Measurements from ENCODE around the gene GDNF.
"Not testable (repeated sequence)": the region's sequence is repeated elsewhere in the genome, so short reads cannot be mapped to it uniquely, and the experiment has no call there.

GDNF gene

DNA sequence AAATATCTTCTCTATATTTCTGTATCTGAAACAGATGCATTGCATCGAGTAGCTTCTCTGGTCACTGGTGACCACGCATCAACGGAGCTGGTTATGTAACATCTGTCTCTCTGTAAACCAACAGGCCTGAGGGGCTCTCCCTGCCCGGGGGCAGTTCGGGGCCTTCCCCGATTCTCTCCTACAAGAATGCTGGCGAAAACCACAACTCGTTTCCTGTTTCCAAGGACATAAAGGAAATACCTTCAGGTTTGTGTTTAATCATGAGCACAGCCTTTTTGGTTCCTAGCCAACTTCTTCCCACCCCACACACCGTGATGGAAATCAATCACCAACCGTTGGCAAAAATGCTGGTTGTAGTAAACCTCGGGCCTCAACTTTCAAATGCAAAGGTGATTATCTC is 25.1 kb downstream of the GDNF start:
- DNase-seq = no peak

DNA sequence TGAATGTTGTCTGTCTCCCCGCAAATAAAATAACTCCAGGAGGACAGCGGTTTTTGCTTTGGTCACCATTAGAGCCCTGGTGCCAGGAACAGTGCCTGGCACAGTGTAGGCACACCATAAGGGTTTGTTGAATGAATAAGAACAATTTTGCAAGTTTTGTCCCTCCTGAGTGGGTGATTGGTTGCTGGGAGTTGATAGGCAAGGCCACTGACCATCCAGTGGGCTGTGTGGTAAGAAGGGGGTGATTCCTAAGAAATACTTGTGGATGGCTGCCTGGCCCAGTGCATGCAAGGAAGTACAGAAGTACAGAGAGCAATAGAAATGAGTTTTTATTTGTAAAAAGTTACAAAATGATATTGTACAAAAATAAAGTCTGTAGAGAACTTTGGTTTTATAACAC is 27.5 kb downstream of the GDNF start:
- DNase-seq = no peak

DNA sequence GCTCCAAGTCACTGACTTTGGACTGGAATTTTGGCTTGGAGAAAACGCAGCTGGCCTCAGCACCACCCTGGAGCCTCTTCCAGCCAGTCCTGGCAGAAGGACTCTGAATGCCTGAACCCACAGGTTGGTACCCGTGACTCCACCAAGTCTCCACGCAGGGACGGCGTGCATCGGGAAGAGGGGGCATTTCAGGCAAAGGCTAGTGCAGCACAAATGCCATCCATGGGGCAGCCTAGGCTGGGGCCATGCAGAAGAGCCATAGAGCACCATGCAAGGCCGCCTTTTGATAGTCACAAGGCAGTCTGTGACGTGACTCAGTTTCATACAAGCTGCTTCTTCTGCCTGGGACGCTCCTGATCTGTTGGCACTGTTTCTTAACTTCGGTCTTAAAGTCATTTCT is 28.0 kb downstream of the GDNF start:
- no peak for DNase-seq

DNA sequence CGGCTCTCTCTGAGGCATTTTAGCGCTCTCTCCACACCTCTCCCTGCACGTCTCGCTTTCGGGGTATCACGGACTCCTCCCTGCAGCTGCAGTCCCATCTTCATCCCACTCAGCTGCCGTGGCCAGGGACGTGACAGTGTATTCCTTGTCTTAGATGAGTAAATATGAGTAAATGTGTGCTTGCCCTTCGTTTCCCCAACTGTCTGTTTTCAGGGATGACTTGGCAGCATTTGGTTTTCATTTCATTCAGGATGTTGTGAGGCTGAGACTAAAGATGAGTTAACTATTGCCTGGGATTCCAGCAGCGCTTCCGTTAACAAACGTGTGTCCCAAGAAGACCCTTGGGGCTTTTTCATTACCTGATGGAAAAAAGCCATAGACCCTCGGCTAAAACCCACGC is 29.5 kb downstream of the GDNF start:
- DNase-seq = no peak

DNA sequence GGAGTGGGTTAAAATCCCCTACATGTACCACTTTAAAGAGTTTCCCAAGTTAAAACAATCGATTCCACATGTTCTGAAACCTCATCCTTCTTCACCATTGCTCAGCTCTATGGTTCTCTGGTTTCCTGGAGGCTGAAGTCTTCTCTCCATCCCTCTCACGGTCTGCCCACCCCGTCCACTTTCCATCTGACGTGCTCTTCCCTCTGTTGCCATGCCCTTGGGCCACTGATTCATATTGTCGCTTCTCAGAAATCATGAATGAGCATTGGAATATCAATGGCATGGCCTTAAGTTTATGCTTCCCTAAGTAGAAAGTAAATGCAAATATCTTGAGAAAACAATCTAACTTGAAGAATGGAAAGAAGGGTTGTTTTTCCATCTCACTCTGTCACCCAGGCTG is 30.9 kb downstream of the GDNF start:
- no peak for DNase-seq

DNA sequence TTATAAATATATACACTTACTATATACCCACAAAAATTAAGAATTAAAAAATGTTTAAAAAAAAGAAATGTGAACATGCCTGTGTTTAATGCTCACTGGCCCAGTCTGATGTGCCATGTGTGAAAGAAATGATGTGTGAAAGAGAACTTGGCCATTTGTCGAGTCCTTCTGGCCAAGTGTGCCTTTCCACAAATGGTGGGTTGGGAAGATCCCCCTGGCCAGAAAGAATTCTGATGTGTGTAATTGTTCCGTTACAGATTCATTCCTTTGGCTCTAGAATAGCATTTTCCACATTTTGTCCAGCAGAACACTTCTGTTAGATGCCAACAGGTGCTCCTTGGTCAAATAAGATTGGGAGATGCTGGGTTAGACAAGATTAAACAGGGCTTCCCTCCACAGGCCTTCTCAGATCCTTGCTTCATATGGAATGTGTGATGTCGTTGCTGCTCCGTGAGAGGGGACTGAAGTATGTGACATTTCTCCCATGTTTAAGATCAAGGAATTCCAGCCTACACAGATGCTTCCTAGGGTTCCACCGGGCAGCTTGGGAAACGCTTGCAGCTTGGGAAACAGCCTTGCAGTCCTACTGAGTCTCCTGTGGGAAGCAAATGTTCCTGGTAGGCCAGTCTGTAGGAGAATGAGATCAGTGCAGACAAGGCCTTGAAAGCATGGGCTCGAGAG is 32.1 kb downstream of the GDNF start:
- DNase-seq = no peak

DNA sequence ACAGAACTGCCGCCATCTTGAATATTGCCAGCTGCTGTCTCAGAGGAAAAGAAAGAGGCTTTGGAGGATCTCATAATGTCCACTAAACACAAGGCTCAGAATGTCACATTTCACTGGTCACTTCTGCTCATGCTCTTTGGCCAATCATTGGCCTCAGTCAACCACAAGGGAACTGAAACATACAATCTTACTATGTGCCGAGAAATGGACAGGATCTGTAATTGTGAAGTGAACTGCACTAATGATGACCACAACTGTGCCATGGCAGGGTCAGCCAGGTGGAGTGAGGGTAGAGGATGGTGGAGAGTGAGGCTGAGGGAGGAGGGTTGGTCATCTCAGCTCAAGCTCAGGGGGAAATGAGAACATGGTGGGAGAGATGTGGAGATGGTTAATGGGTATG is 32.8 kb downstream of the GDNF start:
- no peak for DNase-seq

DNA sequence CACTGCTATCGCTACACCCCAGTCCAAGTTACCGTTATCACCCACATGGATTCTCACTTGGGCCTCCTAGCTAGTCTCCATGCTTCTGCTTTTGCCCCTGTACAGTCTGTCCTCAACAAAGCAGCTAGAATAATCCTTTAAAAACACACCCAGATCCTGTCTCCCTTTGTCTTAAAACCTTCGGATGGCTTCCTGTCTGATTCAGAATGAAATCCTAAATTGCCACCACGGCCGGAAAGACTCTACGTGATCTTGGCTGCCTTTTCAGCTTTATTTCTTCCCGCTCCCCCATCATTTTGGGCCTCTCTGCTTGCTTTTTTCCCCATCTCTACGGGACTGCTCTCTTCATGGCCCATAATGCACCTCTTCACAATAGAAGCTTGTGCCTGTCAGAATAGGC is 33.4 kb downstream of the GDNF start:
- DNase-seq = no peak

DNA sequence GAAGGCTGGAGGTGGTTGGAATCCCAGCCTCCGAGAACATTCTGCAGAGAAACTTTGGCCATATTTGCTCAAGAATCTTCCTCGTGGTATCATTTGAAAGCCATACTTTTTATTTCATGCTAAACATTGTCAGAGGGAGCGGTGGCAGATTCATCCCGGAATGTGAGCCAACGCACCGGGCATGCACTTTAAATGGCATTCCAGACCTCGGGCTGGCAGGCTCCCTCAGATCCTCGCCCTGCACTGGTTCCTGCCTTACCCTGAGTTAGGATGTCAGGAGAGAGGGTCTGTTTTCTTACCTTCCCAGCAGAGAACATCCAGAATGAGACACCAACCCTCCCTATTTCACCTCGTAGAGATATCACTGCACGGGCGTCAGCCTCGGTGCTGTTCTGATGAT is 33.8 kb downstream of the GDNF start:
- DNase-seq = no peak

DNA sequence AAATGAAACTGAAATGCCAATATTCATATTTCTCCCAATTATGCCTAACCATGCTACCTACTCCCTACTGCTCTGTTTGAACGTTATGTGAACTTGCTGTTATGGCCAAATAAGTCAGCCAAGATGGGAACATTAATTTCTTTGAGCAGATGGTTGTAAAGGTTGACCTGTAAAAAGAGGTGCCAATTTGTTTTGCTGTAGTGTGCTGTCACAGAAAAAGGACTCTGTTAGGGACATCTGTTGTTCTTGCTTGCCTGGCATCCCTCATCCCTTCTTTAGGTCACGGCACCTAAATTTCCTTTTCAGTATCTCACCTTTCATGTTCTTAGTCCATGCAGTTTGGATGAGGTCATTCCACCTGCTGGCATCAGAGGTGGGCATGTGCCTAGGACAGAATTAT is 35.4 kb downstream of the GDNF start:
- DNase-seq = no peak

DNA sequence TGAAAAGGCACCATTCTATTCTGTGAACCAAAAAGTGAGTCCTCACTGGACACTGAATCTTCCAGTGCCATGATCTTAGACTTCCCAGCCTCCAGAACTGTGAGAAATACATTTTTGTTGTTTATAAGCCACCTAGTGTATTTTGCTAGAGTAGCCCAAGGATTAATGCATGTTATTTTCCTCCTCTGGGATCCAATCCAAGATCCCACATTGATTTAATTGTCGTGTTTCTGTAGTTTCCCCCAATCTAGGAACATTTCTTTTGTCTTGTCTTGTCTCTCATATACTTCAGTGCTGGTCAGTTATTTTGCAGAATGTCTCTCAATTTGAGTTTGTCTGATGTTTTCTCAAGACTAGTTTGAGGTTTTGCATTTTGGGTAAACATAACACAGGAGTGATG is 36.4 kb downstream of the GDNF start:
- DNase-seq = no peak

DNA sequence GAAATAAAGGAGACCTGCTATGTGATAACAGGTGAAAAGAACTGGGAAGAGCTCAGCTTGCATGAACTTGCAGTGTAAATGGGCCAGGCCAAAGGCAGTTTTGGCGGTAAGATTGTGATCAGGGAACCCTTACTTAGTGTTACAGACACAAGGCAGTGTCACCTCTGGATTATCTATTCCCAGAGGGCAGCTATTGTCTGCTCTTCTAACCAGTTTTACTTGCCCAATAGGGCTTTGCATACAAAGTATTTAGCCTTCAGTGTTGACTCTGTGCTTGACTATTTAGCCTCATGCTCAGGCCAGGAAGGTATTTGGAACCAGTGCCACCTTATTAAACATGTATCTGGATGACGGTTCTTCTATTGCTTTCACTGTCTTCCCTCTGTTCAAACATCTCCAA is 38.3 kb downstream of the GDNF start:
- no peak for DNase-seq

DNA sequence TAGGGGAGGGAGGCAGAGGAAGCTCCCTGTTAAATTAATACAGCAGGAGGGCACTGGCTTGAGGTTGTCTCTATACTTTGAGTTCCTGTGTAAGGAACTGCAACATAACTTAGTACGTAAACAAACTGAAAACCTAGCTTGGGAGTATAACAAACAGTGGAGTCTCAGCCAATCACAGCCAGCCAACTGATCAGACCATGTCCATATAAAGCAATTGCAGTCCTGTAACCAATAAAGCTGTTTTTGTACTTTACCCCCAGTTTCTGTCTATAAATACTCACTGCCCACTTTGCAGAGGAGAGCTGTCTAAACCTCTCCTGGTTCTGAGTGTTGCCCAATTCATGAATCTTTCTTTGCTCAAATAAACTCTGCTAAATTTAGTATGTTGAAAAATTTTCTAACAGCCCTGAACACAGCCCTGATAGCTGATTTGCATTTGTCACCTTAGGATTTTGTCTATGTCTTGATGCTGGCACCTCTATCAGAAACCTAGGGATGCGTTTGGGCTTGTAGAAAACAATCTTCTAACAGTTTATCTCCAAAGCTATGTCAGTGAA is 39.9 kb downstream of the GDNF start:
- no peak for DNase-seq

DNA sequence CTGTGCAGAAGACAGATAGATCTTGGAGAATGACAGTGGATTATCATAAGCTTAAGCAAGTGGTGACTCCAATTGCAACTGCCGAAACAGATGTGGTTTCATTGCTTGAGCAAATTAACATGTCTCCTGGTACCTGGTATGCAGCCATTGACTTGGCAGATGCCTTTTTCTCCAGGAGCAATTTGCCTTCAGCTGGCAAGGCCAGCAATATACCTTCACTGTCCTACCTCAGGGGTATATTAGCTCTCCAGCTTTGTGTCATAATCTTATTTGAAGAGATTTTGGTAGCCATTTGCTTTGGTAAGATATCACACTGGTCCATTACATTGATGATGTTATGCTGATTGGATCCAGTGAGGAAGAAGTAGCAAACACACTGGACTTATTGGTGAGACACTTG is 43.4 kb downstream of the GDNF start:
- DNase-seq = not testable (repeated sequence)

DNA sequence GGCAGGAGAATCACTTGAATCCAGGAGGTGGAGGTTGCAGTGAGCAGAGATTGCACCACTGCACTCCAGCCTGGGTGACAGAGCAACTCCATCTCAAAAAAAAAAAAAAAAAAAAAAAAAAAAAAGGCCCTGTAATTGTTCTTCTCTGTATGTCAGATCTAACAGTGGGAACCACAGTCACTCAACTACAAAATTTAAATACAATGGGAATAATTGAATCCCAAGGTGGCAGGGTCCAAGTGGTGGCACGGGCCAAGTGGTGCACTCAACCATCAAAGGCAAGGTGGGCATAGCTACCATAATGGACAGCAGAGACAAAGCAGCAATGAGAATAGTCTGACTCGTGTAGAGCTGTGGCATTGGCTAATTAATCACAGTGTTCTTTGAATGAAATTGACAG is 44.5 kb downstream of the GDNF start:
- not testable (repeated sequence) for DNase-seq

DNA sequence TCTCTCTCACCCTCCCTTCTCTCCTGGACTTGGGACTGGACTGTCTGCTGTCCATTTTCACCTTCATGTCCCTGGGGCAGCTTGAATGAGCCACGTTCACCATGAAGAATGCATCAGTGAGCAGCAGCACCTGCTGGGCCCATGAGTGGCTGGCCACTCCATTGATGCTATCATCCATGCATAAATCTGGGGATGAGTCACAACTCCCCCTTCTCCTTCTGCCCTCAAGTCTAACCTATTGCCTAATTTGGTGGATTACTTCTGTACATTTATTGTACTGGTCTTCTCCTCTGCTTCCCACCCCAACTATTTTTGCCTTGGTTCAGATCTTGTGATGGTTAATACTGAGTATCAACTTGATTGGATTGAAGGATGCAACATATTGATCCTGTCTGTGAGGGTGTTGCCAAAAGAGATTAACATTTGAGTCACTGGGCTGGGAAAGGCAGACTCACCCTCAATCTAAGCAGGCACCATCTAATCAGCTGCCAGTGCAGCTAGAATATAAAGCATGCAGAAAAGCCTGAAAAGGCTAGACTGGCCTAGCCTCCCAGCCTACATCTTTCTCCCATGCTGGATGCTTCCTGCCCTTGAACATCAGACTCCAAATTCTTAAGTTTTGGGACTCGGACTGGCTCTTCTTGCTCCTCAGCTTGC is 46.7 kb downstream of the GDNF start:
- DNase-seq = no peak

DNA sequence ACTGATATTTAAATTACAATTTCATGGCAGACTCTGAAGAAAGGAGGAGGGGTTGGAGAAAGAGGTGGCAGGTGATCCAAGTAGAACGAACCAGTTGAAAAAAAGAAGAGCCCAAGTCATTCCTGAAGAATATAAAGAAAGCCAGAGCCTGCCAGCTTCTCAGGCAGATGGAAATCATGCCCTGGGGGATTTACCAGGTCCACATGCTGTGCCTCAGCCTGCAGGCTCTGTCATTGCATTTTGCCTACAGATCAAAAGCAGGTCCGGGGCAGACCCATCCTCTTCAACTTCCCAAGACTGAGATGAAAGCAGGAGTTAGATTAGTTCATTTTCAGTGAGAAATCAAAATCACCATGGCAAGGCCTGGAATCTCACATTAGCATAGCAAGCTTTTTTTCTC is 48.5 kb downstream of the GDNF start:
- no peak for DNase-seq

DNA sequence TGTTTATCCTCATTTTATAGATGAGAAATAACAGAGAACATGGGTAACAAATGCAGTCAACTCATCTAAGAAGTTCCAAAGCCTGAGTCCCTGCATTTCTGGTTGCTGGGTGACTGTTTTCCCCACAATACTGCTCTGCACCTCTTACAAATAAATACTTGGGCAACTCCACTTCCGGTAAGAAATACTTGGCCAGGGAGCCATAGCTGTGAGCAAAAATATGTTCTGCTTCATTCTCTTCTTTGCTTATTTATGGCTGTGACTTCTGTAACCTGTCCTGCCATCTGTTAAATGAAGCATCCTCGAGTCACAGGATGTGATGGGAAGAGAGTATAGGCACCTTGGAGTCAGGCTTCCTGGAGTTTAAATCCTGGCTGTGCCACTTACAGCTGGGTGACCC is 49.9 kb downstream of the GDNF start:
- DNase-seq = no peak

DNA sequence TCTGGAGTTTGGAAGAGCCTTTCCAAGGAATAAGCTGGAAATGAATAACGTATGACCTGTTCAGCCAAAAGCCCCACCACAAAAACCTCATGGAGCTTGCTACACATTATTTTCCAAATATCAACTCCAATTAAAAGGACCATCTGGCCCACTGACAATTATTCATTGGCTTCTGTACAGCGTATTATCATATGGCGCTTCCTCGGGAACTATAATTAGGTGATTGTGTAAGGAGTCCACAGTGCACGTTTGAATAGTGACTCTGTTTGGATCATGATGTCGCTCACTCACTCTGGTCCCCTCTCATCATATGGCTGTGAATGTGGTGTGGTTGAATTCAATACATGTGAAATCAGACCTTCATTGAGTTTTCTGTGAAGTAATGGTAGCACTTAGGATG is 52.1 kb downstream of the GDNF start:
- DNase-seq = no peak

DNA sequence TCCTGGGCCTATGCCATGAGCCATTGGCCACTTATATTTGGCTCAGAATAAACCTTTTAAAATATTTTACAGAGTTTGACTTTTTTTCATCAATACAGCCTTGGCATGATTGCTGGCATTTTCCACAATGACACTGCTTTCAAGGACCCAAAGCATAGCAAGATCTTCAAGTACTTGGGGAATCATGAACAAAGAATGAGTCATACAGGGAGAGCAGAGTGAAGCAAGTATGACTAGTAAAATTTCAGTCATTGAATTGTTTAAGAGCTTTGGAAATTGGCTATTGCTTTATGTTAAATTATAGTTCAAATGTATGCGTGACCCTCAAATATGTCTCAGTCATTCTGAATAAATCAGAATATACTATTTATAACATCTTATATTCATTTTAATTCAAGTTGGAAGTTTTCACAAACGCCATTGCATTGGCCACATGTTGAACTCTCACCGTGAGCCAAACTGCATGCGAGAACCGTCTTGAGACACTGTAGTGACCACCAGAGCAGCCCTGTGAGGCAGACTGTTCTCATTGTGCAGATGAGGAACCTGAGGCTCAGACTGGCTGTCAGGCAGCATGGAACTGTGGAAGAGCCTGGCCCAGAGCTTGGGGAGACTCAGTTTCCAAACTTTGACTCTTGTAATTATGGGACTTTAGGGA is 52.9 kb downstream of the GDNF start:
- DNase-seq = no peak

DNA sequence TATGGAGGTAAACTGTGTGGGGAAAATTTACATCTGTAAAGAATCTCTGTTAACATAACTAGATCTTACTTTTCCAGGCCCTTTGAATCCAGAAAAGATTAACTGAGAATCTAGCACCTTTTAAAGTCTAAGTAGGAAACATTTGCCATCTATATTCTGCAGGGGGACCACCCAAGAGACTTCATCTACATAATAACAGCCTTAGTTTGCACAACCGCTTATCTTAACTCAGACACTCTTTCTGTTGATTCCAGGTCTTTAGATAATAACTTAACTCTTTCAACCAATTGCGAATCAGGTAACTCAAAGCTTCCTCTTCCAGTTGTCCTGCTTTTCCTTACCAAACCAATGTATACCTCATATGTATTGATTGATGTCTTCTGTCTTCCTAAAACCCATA is 53.4 kb downstream of the GDNF start:
- no peak for DNase-seq

DNA sequence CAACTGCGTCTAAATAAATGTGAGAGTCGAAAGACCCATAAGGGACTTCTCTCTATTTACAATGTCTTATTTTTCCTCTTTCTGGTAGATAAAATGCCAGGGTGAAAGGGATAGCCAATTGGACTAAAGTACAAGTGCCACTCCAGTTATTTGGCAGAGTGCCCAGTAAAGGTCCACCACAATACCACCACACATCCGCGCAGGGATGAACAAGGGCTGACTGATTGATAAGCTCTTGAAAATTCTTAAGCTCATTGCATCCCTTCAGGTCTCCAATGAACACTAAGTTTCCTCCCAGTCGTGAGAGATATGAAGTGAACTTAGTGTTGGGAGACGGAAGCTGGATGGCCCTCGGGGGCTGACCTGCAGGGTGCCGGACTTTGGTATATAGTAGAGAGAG is 58.4 kb downstream of the GDNF start:
- not testable (repeated sequence) for DNase-seq

DNA sequence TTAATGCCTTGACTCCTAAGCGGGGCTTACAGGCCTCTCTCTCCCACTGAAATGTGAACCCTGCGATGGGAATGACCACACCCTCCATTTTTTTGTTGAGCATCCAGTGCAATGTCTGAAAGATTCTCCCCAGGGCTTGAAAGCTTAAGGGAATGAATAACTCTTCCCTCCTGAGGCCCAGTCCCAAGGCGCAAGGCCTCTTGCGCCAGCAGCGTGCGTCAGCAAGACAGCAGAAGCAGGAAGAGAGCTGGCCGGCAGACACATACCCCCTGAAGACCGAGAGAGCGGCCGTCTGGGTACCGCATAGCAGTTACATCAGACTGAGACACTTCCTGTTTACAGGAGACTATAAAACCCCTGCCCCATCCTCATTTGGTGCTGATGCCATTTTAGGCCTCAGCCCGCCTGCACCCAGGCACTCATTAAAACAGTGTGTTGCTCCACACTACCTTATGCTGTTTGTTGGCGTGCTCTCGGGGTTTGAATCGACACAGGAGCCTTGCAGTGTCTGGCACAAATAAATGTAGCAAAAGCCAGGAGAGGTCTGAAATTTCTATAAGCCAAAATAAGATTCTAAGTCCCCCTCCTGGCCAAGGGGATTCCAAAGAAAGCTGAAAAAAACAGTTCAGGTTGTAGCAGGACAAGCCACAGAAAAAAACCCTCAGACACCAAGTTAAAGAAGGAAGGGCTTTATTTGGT is 62.3 kb downstream of the GDNF start:
- no peak for DNase-seq

DNA sequence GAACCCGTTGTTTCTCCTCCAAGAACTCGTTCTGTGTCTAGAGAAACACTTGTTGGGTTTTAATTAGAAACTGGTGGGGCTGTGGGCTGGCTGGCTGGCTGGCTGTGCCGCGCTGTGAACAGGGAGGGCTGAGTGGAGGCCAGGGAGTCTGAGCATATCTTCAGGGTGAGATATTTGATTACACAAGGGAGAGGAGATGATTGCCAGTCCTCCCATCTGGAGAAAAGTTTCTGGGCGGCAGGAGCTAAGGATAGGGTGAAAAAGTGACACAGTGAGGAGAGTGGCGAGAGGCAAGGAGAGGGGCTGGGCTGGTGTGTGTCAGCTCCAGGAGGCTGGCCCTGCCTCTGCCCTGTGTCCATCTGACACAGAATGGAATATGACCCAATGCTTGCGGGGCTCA is 63.0 kb downstream of the GDNF start:
- no peak for DNase-seq
